Esophagus muscularis mucosa (tissue), 3 donors: ENCODE data around the gene BTBD3.

Experiments
- CTCF ChIP-seq, 3 experiments: fragments of 200-600 bp in 2 of 3; fragments of 450-650 bp in 1 of 3; sonication (generic) in 2 of 3; IDR thresholded peaks; one replicate each; pipeline ENCODE4 v1.5.1; 2017 to 2019; ENCODE audit warnings: antibody characterized with exemption in 3 of 3, mild to moderate bottlenecking in 2 of 3, moderate library complexity in 1 of 3
- POLR2A ChIP-seq: fragments of 450-650 bp; IDR thresholded peaks from one replicate; pipeline ENCODE4 v1.6.1; 2017; ENCODE audit warnings: antibody characterized with exemption, moderate library complexity, mild to moderate bottlenecking, low read depth

GRCh38 chr20:11882651-11883050 is 35.0 kb upstream of the BTBD3 start:
- no peak for TF ChIP-seq POLR2A
- no peak for TF ChIP-seq CTCF (IDR thresholded peaks at IDR 0.05)
